Measurements from ENCODE around the gene SLC43A2.

DNA sequence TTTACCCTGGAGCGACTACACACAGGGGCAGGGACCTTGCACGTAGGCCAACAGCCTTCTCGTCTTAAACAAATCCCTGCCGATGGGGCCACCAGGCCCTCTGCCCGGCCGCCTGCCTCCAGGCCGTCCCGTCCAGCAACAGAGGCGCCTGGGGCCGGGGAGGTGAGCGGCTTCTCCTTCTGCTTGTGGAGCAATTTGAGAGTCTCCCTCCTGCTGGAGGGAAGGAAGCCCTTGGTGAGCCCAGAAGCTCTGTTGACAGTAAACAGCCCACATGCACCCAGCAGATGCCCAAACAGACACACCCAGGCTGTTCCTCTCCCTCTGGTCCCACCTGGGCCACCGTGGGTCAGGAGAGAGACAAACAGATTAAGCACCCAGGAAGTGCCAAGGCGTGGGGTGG is 8.1 kb downstream of the SLC43A2 start:
- no peak for TF ChIP-seq GATA2 (IDR thresholded peaks at IDR 0.05; ENCODE audit: low read depth, low read length)
- no peak for TF ChIP-seq GATA3 (IDR thresholded peaks at IDR 0.05; ENCODE audit: low read depth, low read length)
